PFSK-1 (cell line): ENCODE data around the gene OSBPL3.

Experiments used
- FOXP2 ChIP-seq: optimal IDR thresholded peaks from 2 replicates; pipeline ENCODE3; 2011; ENCODE audit warnings: borderline replicate concordance, control low read depth, inconsistent platforms; ENCODE audit not compliant: insufficient read depth; ENCODE audit errors: extremely low read length, extremely low read depth
- POLR2AphosphoS5 ChIP-seq: IDR thresholded peaks from 2 replicates; pipeline ENCODE4 v1.6.1; 2012; ENCODE audit warnings: low read depth, mild to moderate bottlenecking, control low read depth, low read length, moderate library complexity
- REST ChIP-seq, 2 experiments: IDR thresholded peaks; 2 replicates each; pipeline versions ENCODE4 v1.6.1 to v1.8.0; 2011 to 2012; ENCODE audit warnings: low read depth in 2 of 2, low read length in 2 of 2, control low read depth in 1 of 2, inconsistent platforms in 1 of 2, mild to moderate bottlenecking in 1 of 2, moderate library complexity in 1 of 2; ENCODE audit not compliant: insufficient read depth in 1 of 2
- SIN3A ChIP-seq: IDR thresholded peaks from 2 replicates; pipeline ENCODE4 v1.6.1; 2012; ENCODE audit warnings: mild to moderate bottlenecking, low read length, moderate library complexity, borderline replicate concordance; ENCODE audit not compliant: insufficient read depth
- TAF1 ChIP-seq: IDR thresholded peaks from 2 replicates; pipeline ENCODE4 v1.6.1; 2012; ENCODE audit warnings: low read length, control low read depth, borderline replicate concordance; ENCODE audit not compliant: insufficient read depth

Gene OSBPL3

GRCh38 chr7:24980534-24981170, 674 bp upstream of the OSBPL3 start:
- no peak for TF ChIP-seq POLR2AphosphoS5

GRCh38 chr7:24979470-24979862, 512 bp downstream of the OSBPL3 start:
- no peak for TF ChIP-seq POLR2AphosphoS5
- TF ChIP-seq FOXP2: no peak
- no peak for TF ChIP-seq TAF1
- TF ChIP-seq REST (IDR thresholded peaks at IDR 0.05; ENCODE audit: insufficient read depth in 1 of 2, low read depth in 2 of 2, low read length in 2 of 2): no peak
- TF ChIP-seq SIN3A: no peak

- no peak for TF ChIP-seq TAF1
- no peak for TF ChIP-seq FOXP2
- no peak for TF ChIP-seq REST (IDR thresholded peaks at IDR 0.05; ENCODE audit: insufficient read depth in 1 of 2, low read depth in 2 of 2, low read length in 2 of 2)
- no peak for TF ChIP-seq POLR2AphosphoS5
- TF ChIP-seq SIN3A: no peak
Measured at GRCh38 chr7:24978843-24979469, 1.0 kb downstream of the OSBPL3 start.

- no peak for TF ChIP-seq FOXP2
- TF ChIP-seq REST (IDR thresholded peaks at IDR 0.05; ENCODE audit: insufficient read depth in 1 of 2, low read depth in 2 of 2, low read length in 2 of 2): no peak
Measured at GRCh38 chr7:24975644-24976260, 4.2 kb downstream of the OSBPL3 start.

GRCh38 chr7:24975172-24975571, 4.8 kb downstream of the OSBPL3 start:
- TF ChIP-seq POLR2AphosphoS5: no peak
- no peak for TF ChIP-seq FOXP2
- no peak for TF ChIP-seq TAF1
- TF ChIP-seq SIN3A: no peak
- TF ChIP-seq REST (IDR thresholded peaks at IDR 0.05; ENCODE audit: insufficient read depth in 1 of 2, low read depth in 2 of 2, low read length in 2 of 2): no peak
